HG03103 (cell line): ENCODE results near the gene RAB1B.
"Not testable (repeated sequence)": the region's sequence is repeated elsewhere in the genome, so short reads cannot be mapped to it uniquely, and the experiment has no call there.

Experiments used
- ATAC-seq: cut with Tn5 transposase; IDR thresholded peaks from one replicate; pipeline ENCODE4 v1.9.1; 2021; ENCODE audit warnings: low read depth; ENCODE audit not compliant: unreplicated experiment

Gene RAB1B

GRCh38 chr11:66317322-66317722, 48.9 kb downstream of the RAB1B start:
- ATAC-seq: no peak

- no peak for ATAC-seq
Observed at GRCh38 chr11:66317723-66318599, 49.5 kb downstream of the RAB1B start.

- ATAC-seq: no peak
Observed at GRCh38 chr11:66318600-66318970, 50.1 kb downstream of the RAB1B start.

DNA sequence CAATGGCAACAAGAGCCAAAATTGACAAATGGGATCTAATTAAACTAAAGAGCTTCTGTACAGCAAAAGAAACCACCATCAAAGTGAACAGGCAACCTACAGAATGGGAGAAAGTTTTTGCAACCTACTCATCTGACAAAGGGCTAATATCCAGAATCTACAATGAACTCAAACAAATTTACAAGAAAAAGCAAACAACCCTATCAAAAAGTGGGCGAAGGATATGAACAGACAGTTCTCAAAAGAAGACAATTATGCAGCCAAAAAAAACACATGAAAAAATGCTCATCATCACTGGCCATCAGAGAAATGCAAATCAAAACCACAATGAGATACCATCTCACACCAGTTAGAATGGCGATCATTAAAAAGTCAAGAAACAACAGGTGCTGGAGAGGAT, 51.9 kb downstream of the RAB1B start:
- ATAC-seq: not testable (repeated sequence)

GRCh38 chr11:66320748-66321147, 52.3 kb downstream of the RAB1B start:
- ATAC-seq: not testable (repeated sequence)

- no peak for ATAC-seq
Observed at GRCh38 chr11:66321606-66322005, 53.2 kb downstream of the RAB1B start.

GRCh38 chr11:66322732-66323427, 54.4 kb downstream of the RAB1B start:
- ATAC-seq: no peak

- no peak for ATAC-seq
Observed at GRCh38 chr11:66323684-66324083, 55.2 kb downstream of the RAB1B start.

- no peak for ATAC-seq
Observed at GRCh38 chr11:66324664-66325063, 56.2 kb downstream of the RAB1B start.

DNA sequence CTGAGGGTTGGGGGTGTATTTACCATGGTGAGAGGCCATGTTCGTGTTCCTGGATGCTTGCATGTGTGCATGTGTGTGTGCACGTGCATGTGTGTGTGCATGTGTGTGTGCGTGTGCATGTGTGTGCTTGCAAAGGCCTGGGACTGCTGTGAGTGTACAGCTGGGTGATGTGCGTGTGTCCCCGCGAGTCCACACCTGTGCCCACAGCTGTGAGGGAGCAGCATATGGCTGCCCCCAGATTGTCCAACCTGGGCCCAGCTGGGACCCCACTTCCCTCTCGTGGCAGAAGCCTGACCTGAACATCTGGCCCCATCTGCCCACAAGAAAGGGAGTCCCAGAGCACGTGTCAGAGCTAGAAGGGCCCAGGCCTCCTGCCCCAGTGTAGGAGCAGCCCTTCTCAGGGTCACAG, 56.8 kb downstream of the RAB1B start:
- ATAC-seq: no peak

DNA sequence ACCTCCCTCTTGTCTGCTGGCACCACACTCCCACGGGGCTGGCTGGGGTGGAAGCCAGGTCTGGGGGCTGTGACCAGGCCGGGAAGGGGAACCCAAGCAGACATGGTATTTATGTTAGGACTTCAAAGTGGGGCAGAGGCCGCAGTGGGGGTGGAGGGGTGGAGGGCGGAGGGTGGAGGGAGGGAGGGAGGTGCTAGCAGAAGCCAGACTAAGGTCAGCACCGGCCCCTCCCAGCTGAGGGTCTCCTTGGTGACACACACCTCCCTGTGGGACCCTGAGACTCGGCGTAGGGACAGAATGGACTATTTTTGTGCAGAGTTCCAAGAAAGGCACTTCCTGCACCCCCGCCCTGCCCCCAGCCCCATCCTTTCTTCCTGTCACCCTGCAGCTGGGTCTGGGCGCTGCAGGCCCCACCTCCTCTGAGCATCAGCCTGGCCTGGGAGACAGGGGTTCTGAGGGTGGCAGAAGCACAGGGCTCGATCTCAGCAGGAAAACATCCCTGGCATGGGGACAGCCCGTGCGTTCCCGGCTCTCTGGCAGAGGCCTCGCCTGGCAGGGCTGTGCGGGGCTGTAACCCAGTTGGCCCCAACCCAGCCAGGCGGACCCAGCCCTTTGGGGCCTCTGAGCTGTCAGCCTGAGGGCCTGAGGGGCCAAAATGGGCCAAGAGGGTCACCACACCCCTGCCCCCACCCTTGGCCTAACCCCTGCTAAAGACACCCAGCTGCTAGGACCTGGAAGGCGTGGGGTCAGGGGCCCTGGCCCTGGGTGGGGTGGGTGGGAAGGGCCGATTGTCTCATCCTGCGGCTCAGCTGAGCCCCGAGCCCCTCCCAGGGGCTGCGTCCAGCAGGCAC, 58.0 kb downstream of the RAB1B start:
- ATAC-seq: no peak
